Breast epithelium (tissue), 3 donors: Measurements from ENCODE around the gene LAMP2.
"Not testable (repeated sequence)": the region's sequence is repeated elsewhere in the genome, so short reads cannot be mapped to it uniquely, and the experiment has no call there.

Experiments
- CTCF ChIP-seq, 3 donors: fragments of 450-650 bp; IDR thresholded peaks; one replicate each; pipeline ENCODE4 v1.5.1; 2016 to 2017; ENCODE audit warnings: antibody characterized with exemption in 3 of 3, mild to moderate bottlenecking in 3 of 3, moderate library complexity in 3 of 3
- POLR2A ChIP-seq: fragments of 450-650 bp; IDR thresholded peaks from one replicate; pipeline ENCODE4 v1.6.1; 2016; ENCODE audit warnings: antibody characterized with exemption, mild to moderate bottlenecking, moderate library complexity
- POLR2AphosphoS5 ChIP-seq, 3 donors: sonication (generic); formaldehyde crosslinking; IDR thresholded peaks; one replicate each; pipeline ENCODE4 v1.6.1; 2017; ENCODE audit warnings: antibody characterized with exemption in 3 of 3

- not testable (repeated sequence) for TF ChIP-seq POLR2A; POLR2AphosphoS5 (IDR thresholded peaks at IDR 0.05); CTCF (IDR thresholded peaks at IDR 0.05)
These were observed 21.0 kb upstream of the LAMP2 start for GRCh38 chrX:120490119-120490518.
